Esophagus squamous epithelium (tissue), 5 donors: ENCODE data around the gene PYGM. TPM values are rescaled to one million over a fixed set of nuclear protein-coding genes. Genes with fewer than 3 reads are reported as not detected.
A peak's percentile ranks its signal among the peaks of the same experiment; 100 is the strongest.

ENCODE experiments used
- DNase-seq: peaks from one replicate; lab custom pipeline; 2025; lab: John Stamatoyannopoulos, UW
- H3K27ac ChIP-seq, 4 donors: fragments of 200-600 bp; sonication (generic); one replicate each; pipeline ENCODE4 v1.5.1; 2016 to 2019; ENCODE audit warnings: mild to moderate bottlenecking in 1 of 4
- H3K27me3 ChIP-seq, 4 donors: fragments of 200-600 bp; sonication (generic); 1 replicate in 3 of 4; 2 replicates in 1 of 4; pipeline versions ENCODE4 v1.5.1 to v1.6.0; 2017 to 2021; ENCODE audit warnings: antibody characterized with exemption in 1 of 4
- H3K36me3 ChIP-seq, 3 donors: fragments of 200-600 bp; sonication (generic); one replicate each; pipeline ENCODE4 v1.5.1; 2016 to 2019
- H3K4me1 ChIP-seq, 3 donors: fragments of 200-600 bp; sonication (generic); one replicate each; pipeline ENCODE4 v1.5.1; 2017 to 2019
- H3K4me3 ChIP-seq, 4 donors: fragments of 200-600 bp; sonication (generic); 1 replicate in 3 of 4; 2 replicates in 1 of 4; pipeline ENCODE4 v1.5.1; 2016 to 2019; ENCODE audit warnings: mild to moderate bottlenecking in 2 of 4, moderate library complexity in 1 of 4
- H3K9me3 ChIP-seq, 3 donors: fragments of 200-600 bp; sonication (generic); one replicate each; pipeline ENCODE4 v1.5.1; 2016 to 2019
- CTCF ChIP-seq, 6 experiments: fragments of 450-650 bp in 4 of 6; fragments of 200-600 bp in 2 of 6; sonication (generic) in 2 of 6; IDR thresholded peaks; one replicate each; pipeline ENCODE4 v1.5.1; 2016 to 2019; ENCODE audit warnings: antibody characterized with exemption in 6 of 6, mild to moderate bottlenecking in 4 of 6, moderate library complexity in 4 of 6
- POLR2A ChIP-seq, 4 donors: fragments of 450-650 bp; IDR thresholded peaks; one replicate each; pipeline ENCODE4 v1.6.1; 2017; ENCODE audit warnings: antibody characterized with exemption in 4 of 4, mild to moderate bottlenecking in 4 of 4, moderate library complexity in 3 of 4
- WGBS, 2 donors: methylation state at CpG; one replicate each; pipeline ENCODE4 v1.1.5; 2018; 5-methylcytosine and 5-hydroxymethylcytosine counted together
- intact Hi-C: fragments of 100-400 bp; cut with DNase I; formaldehyde crosslinking; loops from one replicate; pipeline ENCODE4 v1.15.0; 2022
- total RNA-seq, 4 donors: library from RNA; depleted of rRNA; stranded (reverse); fragments of >200 nt; gene quantifications; one replicate each; pipeline ENCODE4 v1.1.0, GENCODE V29; 2016
- donor health status: DM: yes; HTN: yes; CAD: no.

PYGM gene
- total RNA-seq, 4 donors from 2014 or later, result 0.27 to 0.95 (median 0.39) TPM

- H3K27ac ChIP-seq, result peak within 1 kb of the TSS; percentile 68 to 92 (median 88)
- intact Hi-C loops, result no loop called here
- peak within 1 kb of the TSS; percentile 39 to 78 (median 60) for H3K4me3 ChIP-seq
- H3K27me3 ChIP-seq, result no peaks in the 10 kb centered on the region
- TF ChIP-seq CTCF (IDR thresholded peaks at IDR 0.05), result peak in 1 of 6 experiments; percentile 9
- peak in 1 of 4 donors; percentile 9 for TF ChIP-seq POLR2A (IDR thresholded peaks at IDR 0.05)
- H3K9me3 ChIP-seq, result no peaks in the 10 kb centered on the region
- peaks cover 5 to 43% (median 8%) of the 10 kb centered on the region in 3 donors for H3K36me3 ChIP-seq
- WGBS, 2 donors, result 0% methylated on average over 6 to 9 of the region's 58 CpGs
- peaks cover 21 to 47% (median 24%) of the 10 kb centered on the region in 3 donors for H3K4me1 ChIP-seq
- no peak for DNase-seq
Measured at GRCh38 chr11:64803158-64803845, 43.5 kb upstream of the PYGM start, which contains the start of gene MAP4K2. MAP4K2 (minus strand) TSS chr11:64803214; CDS start chr11:64803149, 65 bp downstream.

GRCh38 chr11:64802370-64803157 lies 42.8 kb upstream of the PYGM start:
- 33% methylated on average over 4 of the region's 54 CpGs; no CpG with 5 or more reads in 1 of the 2 donors for WGBS, 2 donors
- DNase-seq, result no peak
- H3K27ac ChIP-seq, result peak overlapping the region; percentile 56 to 92 (median 82)

GRCh38 chr11:64801561-64802369 lies 42.0 kb upstream of the PYGM start:
- no peak for TF ChIP-seq POLR2A (IDR thresholded peaks at IDR 0.05)
- TF ChIP-seq CTCF (IDR thresholded peaks at IDR 0.05), result no peak
- H3K27me3 ChIP-seq, result no peaks in the 10 kb centered on the region
- peak overlapping the region; percentile 56 to 92 (median 82) for H3K27ac ChIP-seq
- H3K4me3 ChIP-seq, result peak overlapping the region in 3 of 4 donors; percentile 57 to 78 (median 63)
- WGBS, 2 donors, result 21% methylated on average over 4 of the region's 13 CpGs; no CpG with 5 or more reads in 1 of the 2 donors
- intact Hi-C loops, result no loop called here
- no peaks in the 10 kb centered on the region for H3K9me3 ChIP-seq
- H3K4me1 ChIP-seq, result peaks cover 21 to 37% (median 24%) of the 10 kb centered on the region in 3 donors
- DNase-seq, result no peak
- H3K36me3 ChIP-seq, result peaks cover 2 to 39% (median 8%) of the 10 kb centered on the region in 3 donors

More at GRCh38 chr11:64802370-64803157, 42.8 kb upstream of the PYGM start:
- H3K36me3 ChIP-seq, result peaks cover 5 to 41% (median 8%) of the 10 kb centered on the region in 3 donors
- TF ChIP-seq CTCF (IDR thresholded peaks at IDR 0.05) (no peak), POLR2A (IDR thresholded peaks at IDR 0.05) (peak in 1 of 4 donors; percentile 16)
- H3K27me3 ChIP-seq, result no peaks in the 10 kb centered on the region
- intact Hi-C loops, result no loop called here
- H3K9me3 ChIP-seq, result no peaks in the 10 kb centered on the region
- peak overlapping the region; percentile 39 to 78 (median 60) for H3K4me3 ChIP-seq
- H3K4me1 ChIP-seq, result peaks cover 21 to 40% (median 24%) of the 10 kb centered on the region in 3 donors

- TF ChIP-seq CTCF (IDR thresholded peaks at IDR 0.05), result no peak
- no peak for TF ChIP-seq POLR2A (IDR thresholded peaks at IDR 0.05)
- no peak for DNase-seq
- WGBS, 2 donors, result 83% methylated on average over 8 of the region's 9 CpGs; no CpG with 5 or more reads in 1 of the 2 donors
- Histone ChIP-seq H3K27ac (peak overlapping the region in 3 of 4 donors; percentile 78 to 92 (median 86)), H3K4me1 (peaks cover 21 to 37% (median 24%) of the 10 kb centered on the region in 3 donors), H3K27me3 (no peaks in the 10 kb centered on the region), H3K4me3 (no peak overlapping the region), H3K9me3 (no peaks in the 10 kb centered on the region), H3K36me3 (peaks cover 0 to 39% (median 8%) of the 10 kb centered on the region in 3 donors)
- intact Hi-C loops, result no loop called here
Measured at GRCh38 chr11:64801158-64801464, 41.3 kb upstream of the PYGM start.
